ENCODE results near the gene PLCD1.

- TF ChIP-seq CTCF (IDR thresholded peaks at IDR 0.05) = no peak
- TF ChIP-seq EP300 (IDR thresholded peaks at IDR 0.05) = no peak
- TF ChIP-seq POLR2A (IDR thresholded peaks at IDR 0.05) = no peak
Measured at GRCh38 chr3:37988931-37989525, 40.4 kb downstream of the PLCD1 start.
